Central memory CD4-positive, alpha-beta T cell (primary cell): ENCODE measurements around the gene DNAAF1.
A peak's percentile ranks its signal among the peaks of the same experiment; 100 is the strongest.

Experiments used
- DNase-seq: peaks from one replicate; pipeline ENCODE4 v3.0.0; 2022

The DNAAF1 gene

GRCh38 chr16:84124257-84125073, 20.6 kb upstream of the DNAAF1 start:
- no peak for DNase-seq

GRCh38 chr16:84131117-84131516, 14.0 kb upstream of the DNAAF1 start:
- no peak for DNase-seq

- DNase-seq, result no peak
Observed at GRCh38 chr16:84132527-84133285, 12.4 kb upstream of the DNAAF1 start.

GRCh38 chr16:84136331-84137125, 8.6 kb upstream of the DNAAF1 start:
- DNase-seq, result no peak

GRCh38 chr16:84137287-84137686, 7.8 kb upstream of the DNAAF1 start:
- DNase-seq, result no peak

- no peak for DNase-seq
Observed at GRCh38 chr16:84137769-84138357, 7.2 kb upstream of the DNAAF1 start.

GRCh38 chr16:84138500-84138823, 6.6 kb upstream of the DNAAF1 start:
- no peak for DNase-seq

GRCh38 chr16:84138824-84139627, 6.1 kb upstream of the DNAAF1 start:
- no peak for DNase-seq

- no peak for DNase-seq
Observed at GRCh38 chr16:84139628-84140258, 5.4 kb upstream of the DNAAF1 start.

GRCh38 chr16:84141143-84141670, 3.9 kb upstream of the DNAAF1 start:
- no peak for DNase-seq

- DNase-seq, result no peak
Observed at GRCh38 chr16:84143081-84143480, 2.0 kb upstream of the DNAAF1 start.

- DNase-seq, result no peak
Observed at GRCh38 chr16:84143784-84144199, 1.3 kb upstream of the DNAAF1 start.

- DNase-seq, result peak; percentile 31
Observed at GRCh38 chr16:84144209-84144858, 774 bp upstream of the DNAAF1 start.

- no peak for DNase-seq
Observed at GRCh38 chr16:84150926-84151325, 5.8 kb downstream of the DNAAF1 start.

- DNase-seq, result no peak
Observed at GRCh38 chr16:84153660-84154214, 8.6 kb downstream of the DNAAF1 start.

- no peak for DNase-seq
Observed at GRCh38 chr16:84155226-84155625, 10.1 kb downstream of the DNAAF1 start.

- DNase-seq, result no peak
Observed at GRCh38 chr16:84155771-84156170, 10.7 kb downstream of the DNAAF1 start.

- DNase-seq, result no peak
Observed at GRCh38 chr16:84156342-84156784, 11.3 kb downstream of the DNAAF1 start.

GRCh38 chr16:84159007-84159406, 13.9 kb downstream of the DNAAF1 start:
- DNase-seq, result no peak

- no peak for DNase-seq
Observed at GRCh38 chr16:84159800-84160199, 14.7 kb downstream of the DNAAF1 start.
